H1 (cell line): Measurements from ENCODE around the gene SPAG16.

Experiments used
- CHD2 ChIP-seq: IDR thresholded peaks from 2 replicates; pipeline ENCODE4 v1.6.1; 2012; ENCODE audit warnings: low read length, improper control_type of control experiment
- CTCF ChIP-seq, 3 experiments: IDR thresholded peaks; 1 replicate in 2 of 3; 2 replicates in 1 of 3; pipeline versions ENCODE4 v1.5.1 to v1.6.1; 2011; ENCODE audit warnings: low read length in 3 of 3, mild to moderate bottlenecking in 3 of 3, inconsistent platforms in 2 of 3, low read depth in 1 of 3, moderate library complexity in 1 of 3; ENCODE audit not compliant: insufficient read depth in 1 of 3; ENCODE audit errors: control extremely low read depth in 1 of 3
- EZH2 ChIP-seq: fragments of 200-600 bp; sonication (generic); IDR thresholded peaks from 2 replicates; pipeline ENCODE4 v1.7.1; 2012; ENCODE audit warnings: low read depth, mild to moderate bottlenecking, moderate library complexity, low read length, inconsistent platforms; ENCODE audit not compliant: severe bottlenecking
- POLR2AphosphoS5 ChIP-seq: IDR thresholded peaks from 2 replicates; pipeline ENCODE4 v1.6.1; 2011; ENCODE audit warnings: low read depth, low read length

- no peak for TF ChIP-seq CTCF (IDR thresholded peaks at IDR 0.05; ENCODE audit: control extremely low read depth in 1 of 3, insufficient read depth in 1 of 3, low read depth in 1 of 3, low read length in 3 of 3)
- no peak for TF ChIP-seq EZH2
- TF ChIP-seq CHD2 = no peak
- no peak for TF ChIP-seq POLR2AphosphoS5
Observed at GRCh38 chr2:213422211-213422610, 137.9 kb downstream of the SPAG16 start.
